Breast epithelium (tissue), 4 donors: ENCODE results near the gene TPPP3. TPM values are rescaled to one million over a fixed set of nuclear protein-coding genes. Genes with fewer than 3 reads are reported as not detected.
A peak's percentile ranks its signal among the peaks of the same experiment; 100 is the strongest.

Source experiments
- DNase-seq, 2 donors: peaks; one replicate each; pipeline ENCODE4 v3.0.0-alpha.2; 2019; ENCODE audit warnings: low spot score in 2 of 2
- H3K27ac ChIP-seq, 2 donors: fragments of 200-600 bp; sonication (generic) in 1 of 2; one replicate each; pipeline ENCODE4 v1.5.1; 2016 to 2019; ENCODE audit warnings: mild to moderate bottlenecking in 1 of 2
- H3K27me3 ChIP-seq, 2 donors: fragments of 200-600 bp; sonication (generic) in 1 of 2; one replicate each; pipeline versions ENCODE4 v1.5.1 to v1.6.0; 2017 to 2019; ENCODE audit warnings: control low read depth in 1 of 2, mild to moderate bottlenecking in 1 of 2
- H3K36me3 ChIP-seq: fragments of 200-600 bp; one replicate; pipeline ENCODE4 v1.5.1; 2019
- H3K4me1 ChIP-seq, 2 donors: fragments of 200-600 bp; sonication (generic); one replicate each; pipeline ENCODE4 v1.5.1; 2016 to 2019; ENCODE audit warnings: control low read depth in 1 of 2
- H3K4me3 ChIP-seq, 3 donors: fragments of 200-600 bp; sonication (generic); 1 replicate in 2 of 3; 2 replicates in 1 of 3; pipeline ENCODE4 v1.5.1; 2016 to 2019; ENCODE audit warnings: mild to moderate bottlenecking in 3 of 3, moderate library complexity in 2 of 3
- H3K9me3 ChIP-seq, 2 donors: fragments of 200-600 bp; sonication (generic) in 1 of 2; one replicate each; pipeline ENCODE4 v1.5.1; 2016 to 2019; ENCODE audit warnings: control low read depth in 1 of 2
- POLR2A ChIP-seq: fragments of 450-650 bp; IDR thresholded peaks from one replicate; pipeline ENCODE4 v1.6.1; 2016; ENCODE audit warnings: antibody characterized with exemption, mild to moderate bottlenecking, moderate library complexity
- POLR2AphosphoS5 ChIP-seq, 3 donors: sonication (generic); formaldehyde crosslinking; IDR thresholded peaks; one replicate each; pipeline ENCODE4 v1.6.1; 2017; ENCODE audit warnings: antibody characterized with exemption in 3 of 3
- intact Hi-C: fragments of 100-400 bp; cut with DNase I; formaldehyde crosslinking; loops from one replicate; pipeline ENCODE4 v1.15.1; 2023; ENCODE audit warnings: low total_unique reads
- total RNA-seq, 3 donors: library from RNA; depleted of rRNA; stranded (reverse); fragments of >200 nt; gene quantifications; one replicate each; pipeline ENCODE4 v1.1.0, GENCODE V29; 2016
- TF ChIP-seq, protein P1 (sequence below), 3 donors: fragments of 450-650 bp; IDR thresholded peaks; one replicate each; pipeline ENCODE4 v1.5.1; 2016 to 2017; ENCODE audit warnings: antibody characterized with exemption in 3 of 3, mild to moderate bottlenecking in 3 of 3, moderate library complexity in 3 of 3

The TPPP3 gene
- total RNA-seq, 3 donors from 2014 or later = 1.3 to 6.9 (median 3.6) TPM

DNA sequence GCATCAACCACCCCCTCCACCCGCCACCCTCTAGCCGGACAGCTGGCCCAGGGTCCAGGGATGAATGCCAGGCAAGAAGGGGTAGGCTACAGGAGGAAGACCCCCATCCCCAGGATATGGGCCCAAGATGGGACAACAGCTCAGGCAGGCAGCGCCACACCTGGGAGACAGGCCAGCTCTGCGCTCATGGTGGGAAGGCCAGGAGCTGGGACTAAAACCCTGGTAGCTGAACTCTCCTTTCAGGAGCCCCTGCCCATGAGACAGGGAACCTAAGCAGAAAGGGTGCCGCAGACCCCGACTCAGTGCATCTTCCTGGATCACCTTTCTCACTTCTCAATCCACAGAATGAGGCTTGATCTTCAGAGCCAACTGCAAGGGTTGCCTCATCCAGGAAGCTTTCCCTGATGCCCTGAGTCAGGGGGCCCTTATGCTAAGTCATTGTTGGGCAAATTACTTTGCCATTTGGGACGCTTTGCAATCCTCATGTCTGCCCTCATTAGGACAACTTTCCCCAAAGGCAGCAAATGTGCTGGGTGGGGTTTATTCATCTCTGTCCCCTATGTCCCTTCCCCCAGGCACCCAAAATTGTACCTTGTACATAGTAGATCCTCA lies 14.0 kb upstream of the TPPP3 start:
- no peaks in the 10 kb centered on the region for H3K36me3 ChIP-seq
- no peak overlapping the region for H3K4me3 ChIP-seq
- intact Hi-C loops = no loop called here
- TF ChIP-seq POLR2A (no peak), POLR2AphosphoS5 (IDR thresholded peaks at IDR 0.05) (no peak)
- TF ChIP-seq, protein P1, sequence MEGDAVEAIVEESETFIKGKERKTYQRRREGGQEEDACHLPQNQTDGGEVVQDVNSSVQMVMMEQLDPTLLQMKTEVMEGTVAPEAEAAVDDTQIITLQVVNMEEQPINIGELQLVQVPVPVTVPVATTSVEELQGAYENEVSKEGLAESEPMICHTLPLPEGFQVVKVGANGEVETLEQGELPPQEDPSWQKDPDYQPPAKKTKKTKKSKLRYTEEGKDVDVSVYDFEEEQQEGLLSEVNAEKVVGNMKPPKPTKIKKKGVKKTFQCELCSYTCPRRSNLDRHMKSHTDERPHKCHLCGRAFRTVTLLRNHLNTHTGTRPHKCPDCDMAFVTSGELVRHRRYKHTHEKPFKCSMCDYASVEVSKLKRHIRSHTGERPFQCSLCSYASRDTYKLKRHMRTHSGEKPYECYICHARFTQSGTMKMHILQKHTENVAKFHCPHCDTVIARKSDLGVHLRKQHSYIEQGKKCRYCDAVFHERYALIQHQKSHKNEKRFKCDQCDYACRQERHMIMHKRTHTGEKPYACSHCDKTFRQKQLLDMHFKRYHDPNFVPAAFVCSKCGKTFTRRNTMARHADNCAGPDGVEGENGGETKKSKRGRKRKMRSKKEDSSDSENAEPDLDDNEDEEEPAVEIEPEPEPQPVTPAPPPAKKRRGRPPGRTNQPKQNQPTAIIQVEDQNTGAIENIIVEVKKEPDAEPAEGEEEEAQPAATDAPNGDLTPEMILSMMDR (IDR thresholded peaks at IDR 0.05) = no peak
- H3K4me1 ChIP-seq = peaks cover 7 to 19% of the 10 kb centered on the region in 2 donors
- no peaks in the 10 kb centered on the region for H3K27me3 ChIP-seq
- H3K9me3 ChIP-seq = no peaks in the 10 kb centered on the region
- peak overlapping the region; percentile 98 for H3K27ac ChIP-seq
- no peak for DNase-seq

DNA sequence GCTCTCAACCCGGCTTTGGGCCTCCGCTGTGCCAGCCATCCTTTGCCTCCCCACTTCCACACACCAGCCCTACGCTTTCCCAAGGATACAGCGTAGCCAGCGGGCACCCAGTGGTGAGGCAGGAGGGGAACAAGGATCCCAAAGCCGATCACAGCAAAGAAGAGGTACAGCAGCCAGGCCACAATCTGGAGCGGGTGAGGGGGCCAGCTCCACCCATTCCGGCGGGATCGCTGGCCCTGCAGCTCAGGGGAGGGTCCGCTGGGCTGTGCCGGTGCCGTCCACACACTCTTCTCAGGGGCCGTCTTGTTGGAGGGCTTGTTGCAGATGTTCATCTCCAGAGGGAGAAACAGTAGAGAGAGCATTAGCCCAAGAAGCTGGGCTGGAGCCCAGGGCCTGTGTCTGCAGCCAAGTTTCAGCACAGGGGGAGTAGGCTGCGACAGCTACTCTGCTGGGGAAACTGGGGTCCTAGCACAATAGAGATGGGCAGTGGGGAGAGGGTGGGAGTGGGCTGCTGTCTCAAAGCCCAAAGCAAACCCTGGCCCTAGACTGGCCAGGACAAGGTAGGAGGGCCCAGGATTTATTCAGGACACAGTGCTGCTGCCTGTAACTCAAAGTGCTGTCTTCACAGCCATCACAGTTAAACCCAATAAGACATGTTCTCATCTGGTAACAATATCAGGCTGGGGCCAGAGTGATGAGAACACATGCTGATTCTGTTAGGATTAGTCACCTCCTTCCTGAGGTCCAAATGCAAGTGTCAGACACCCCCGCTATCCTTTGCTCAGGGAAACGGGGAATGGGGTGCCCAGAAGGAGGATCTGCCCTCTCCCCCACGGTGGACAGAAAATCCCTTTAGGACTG lies 13.0 kb upstream of the TPPP3 start:
- H3K9me3 ChIP-seq = no peaks in the 10 kb centered on the region
- intact Hi-C loops = no loop called here
- peak overlapping the region; percentile 98 for H3K27ac ChIP-seq
- no peak for TF ChIP-seq POLR2A
- no peak for TF ChIP-seq POLR2AphosphoS5 (IDR thresholded peaks at IDR 0.05)
- TF ChIP-seq, protein P1 (IDR thresholded peaks at IDR 0.05) = no peak
- H3K27me3 ChIP-seq = no peaks in the 10 kb centered on the region
- H3K4me1 ChIP-seq = peaks cover 7 to 19% of the 10 kb centered on the region in 2 donors
- DNase-seq = no peak
- H3K36me3 ChIP-seq = no peaks in the 10 kb centered on the region
- H3K4me3 ChIP-seq = peak overlapping the region in 1 of 3 donors; percentile 9

DNA sequence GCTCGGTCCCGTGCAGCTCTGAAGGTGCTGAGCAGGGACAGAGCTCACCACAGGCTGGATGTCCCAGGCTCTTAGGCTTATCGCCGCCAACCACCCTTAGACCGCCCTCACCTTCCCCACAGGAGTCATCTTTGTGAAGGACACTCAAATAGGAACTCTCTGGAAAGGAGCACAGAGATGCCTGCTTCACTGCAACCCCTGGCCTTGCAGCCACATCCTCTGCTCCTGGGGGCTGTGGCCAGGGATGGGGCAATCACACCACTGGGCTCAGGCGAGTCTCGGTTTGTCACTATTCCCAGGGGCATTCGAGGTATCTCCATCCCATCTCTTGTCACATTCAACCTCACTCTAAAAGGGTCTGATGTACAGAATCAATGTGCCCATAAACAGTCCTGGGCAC lies 12.0 kb upstream of the TPPP3 start:
- intact Hi-C loops = no loop called here
- Histone ChIP-seq H3K9me3 (no peaks in the 10 kb centered on the region), H3K4me3 (no peak overlapping the region), H3K4me1 (peaks cover 7 to 19% of the 10 kb centered on the region in 2 donors), H3K36me3 (no peaks in the 10 kb centered on the region), H3K27ac (peak overlapping the region; percentile 98), H3K27me3 (no peaks in the 10 kb centered on the region)
- TF ChIP-seq, protein P1 (IDR thresholded peaks at IDR 0.05) = no peak
- no peak for TF ChIP-seq POLR2AphosphoS5 (IDR thresholded peaks at IDR 0.05)
- no peak for TF ChIP-seq POLR2A
- no peak for DNase-seq

DNA sequence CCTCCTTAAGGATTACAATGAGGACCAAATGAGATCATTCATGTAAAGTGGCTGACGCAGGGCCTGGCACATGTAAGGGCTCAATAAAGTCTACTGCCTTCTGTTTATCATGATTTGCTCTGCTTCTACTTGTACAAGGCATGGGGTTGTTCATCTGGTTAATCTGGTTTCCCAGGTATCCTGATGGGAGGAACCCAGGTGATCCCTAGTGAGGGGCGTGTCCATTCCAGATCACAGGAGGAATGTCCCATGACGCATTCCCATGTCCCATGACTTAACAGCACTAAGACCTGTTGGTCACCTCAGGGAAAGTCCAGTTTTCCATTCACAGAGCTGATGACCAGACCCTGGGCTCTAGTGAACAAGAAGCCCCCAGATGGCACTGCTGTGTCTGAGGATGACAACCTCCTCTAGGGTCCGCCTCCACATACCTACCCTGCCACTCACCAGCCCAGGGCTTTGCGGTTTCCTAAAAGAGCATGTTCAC lies 11.5 kb upstream of the TPPP3 start:
- Histone ChIP-seq H3K27me3 (no peaks in the 10 kb centered on the region), H3K27ac (peak overlapping the region; percentile 98), H3K4me3 (no peak overlapping the region), H3K4me1 (peaks cover 7 to 19% of the 10 kb centered on the region in 2 donors), H3K9me3 (no peaks in the 10 kb centered on the region), H3K36me3 (no peaks in the 10 kb centered on the region)
- TF ChIP-seq POLR2AphosphoS5 (IDR thresholded peaks at IDR 0.05) (peak; percentile 23 to 85 (median 55)), POLR2A (no peak)
- TF ChIP-seq, protein P1 (IDR thresholded peaks at IDR 0.05) = no peak
- peak; percentile 75 to 94 for DNase-seq
- intact Hi-C loops = no loop called here
